Activated CD4-positive, alpha-beta memory T cell treated with anti-CD3 and anti-CD28 coated beads for 36 hours (primary cell): ENCODE data around the gene AKR7A3. TPM values are rescaled to one million over a fixed set of nuclear protein-coding genes. Genes with fewer than 3 reads are reported as not detected.
A peak's percentile ranks its signal among the peaks of the same experiment; 100 is the strongest.
"Not testable (repeated sequence)": the region's sequence is repeated elsewhere in the genome, so short reads cannot be mapped to it uniquely, and the experiment has no call there.

Source experiments
- CTCF ChIA-PET: fragments of 350-600 bp; sonication (Branson Sonifier 250); formaldehyde crosslinking; loops from one replicate; lab custom pipeline; 2021; ENCODE audit warnings: antibody characterized with exemption, inconsistent platforms; lab: Charles Lee
- POLR2A ChIA-PET: fragments of 350-600 bp; sonication (Branson Sonifier 250); formaldehyde crosslinking; loops from one replicate; lab custom pipeline; 2021; ENCODE audit warnings: antibody characterized with exemption; lab: Charles Lee
- DNase-seq: peaks from one replicate; pipeline ENCODE4 v3.0.0-alpha.2; 2020
- H3K27ac Mint-ChIP-seq: one replicate; pipeline ENCODE4 v1.8.0; 2021; ENCODE audit warnings: mixed read lengths
- H3K27me3 Mint-ChIP-seq: one replicate; pipeline ENCODE4 v1.8.0; 2021; ENCODE audit warnings: mixed read lengths
- H3K36me3 Mint-ChIP-seq: one replicate; pipeline ENCODE4 v1.8.0; 2021; ENCODE audit warnings: mixed read lengths
- H3K4me1 Mint-ChIP-seq: one replicate; pipeline ENCODE4 v1.8.0; 2021; ENCODE audit warnings: low read depth, mixed read lengths
- H3K4me3 Mint-ChIP-seq: one replicate; pipeline ENCODE4 v1.8.0; 2021; ENCODE audit warnings: mild to moderate bottlenecking, mixed read lengths
- H3K9me3 Mint-ChIP-seq: one replicate; pipeline ENCODE4 v1.8.0; 2021; ENCODE audit warnings: mixed read lengths
- intact Hi-C: fragments of 100-400 bp; cut with micrococcal nuclease; formaldehyde crosslinking; loops from one replicate; pipeline ENCODE4 v1.15.1; 2023
- total RNA-seq, 2 experiments: library from RNA; stranded (reverse); gene quantifications; one replicate each; pipeline ENCODE4 v1.2.3, GENCODE V29; 2021

The AKR7A3 gene
- total RNA-seq, 2 experiments from 2014 or later: 0.80 to 0.88 TPM

- Mint-ChIP-seq H3K4me3 (no peak overlapping the region), H3K36me3 (peaks cover 22% of the 10 kb centered on the region), H3K27ac (no peak overlapping the region), H3K9me3 (no peaks in the 10 kb centered on the region), H3K4me1 (peaks cover 23% of the 10 kb centered on the region), H3K27me3 (no peaks in the 10 kb centered on the region)
- ChIA-PET CTCF (no interaction called here), POLR2A (no interaction called here)
- DNase-seq: no peak
- intact Hi-C loops: no loop called here
Measured at GRCh38 chr1:19308509-19308907, 19.9 kb upstream of the AKR7A3 start.

GRCh38 chr1:19307794-19308508 is 19.4 kb upstream of the AKR7A3 start:
- no peak for DNase-seq
- intact Hi-C loops: no loop called here
- ChIA-PET POLR2A (no interaction called here), CTCF (no interaction called here)
- Mint-ChIP-seq H3K4me1 (peaks cover 17% of the 10 kb centered on the region), H3K27ac (no peak overlapping the region), H3K27me3 (no peaks in the 10 kb centered on the region), H3K36me3 (peaks cover 25% of the 10 kb centered on the region), H3K9me3 (no peaks in the 10 kb centered on the region), H3K4me3 (no peak overlapping the region)

GRCh38 chr1:19306941-19307340 is 18.4 kb upstream of the AKR7A3 start:
- DNase-seq: no peak
- CTCF ChIA-PET: no interaction called here
- Mint-ChIP-seq H3K9me3 (no peaks in the 10 kb centered on the region), H3K27me3 (no peaks in the 10 kb centered on the region), H3K36me3 (peaks cover 25% of the 10 kb centered on the region), H3K27ac (no peak overlapping the region), H3K4me3 (no peak overlapping the region), H3K4me1 (peaks cover 15% of the 10 kb centered on the region)
- intact Hi-C loops: no loop called here
- POLR2A ChIA-PET: no interaction called here

- Mint-ChIP-seq H3K27me3 (no peaks in the 10 kb centered on the region), H3K4me3 (no peak overlapping the region), H3K36me3 (peaks cover 25% of the 10 kb centered on the region), H3K9me3 (no peaks in the 10 kb centered on the region), H3K27ac (no peak overlapping the region), H3K4me1 (peaks cover 11% of the 10 kb centered on the region)
- ChIA-PET POLR2A (no interaction called here), CTCF (no interaction called here)
- intact Hi-C loops: no loop called here
- no peak for DNase-seq
Measured at GRCh38 chr1:19305880-19306279, 17.3 kb upstream of the AKR7A3 start.

GRCh38 chr1:19304081-19304480 is 15.5 kb upstream of the AKR7A3 start:
- H3K36me3 Mint-ChIP-seq: peaks cover 25% of the 10 kb centered on the region
- H3K27ac Mint-ChIP-seq, DNase-seq, H3K9me3 Mint-ChIP-seq, H3K4me3 Mint-ChIP-seq, H3K4me1 Mint-ChIP-seq, H3K27me3 Mint-ChIP-seq, intact Hi-C loops, POLR2A ChIA-PET: not testable (repeated sequence)
- CTCF ChIA-PET: interaction anchor here (1.0 kb wide), 1 partner anchor 234 kb away, joined by 3 read pairs; no protein-coding TSS in a partner anchor

- H3K36me3 Mint-ChIP-seq: peaks cover 25% of the 10 kb centered on the region
- H3K9me3 Mint-ChIP-seq: peaks cover 10% of the 10 kb centered on the region
- H3K27me3 Mint-ChIP-seq: no peaks in the 10 kb centered on the region
- H3K27ac Mint-ChIP-seq: no peak overlapping the region
- ChIA-PET POLR2A (no interaction called here), CTCF (no interaction called here)
- intact Hi-C loops: no loop called here
- no peak overlapping the region for H3K4me3 Mint-ChIP-seq
- H3K4me1 Mint-ChIP-seq: no peaks in the 10 kb centered on the region
- no peak for DNase-seq
Measured at GRCh38 chr1:19300211-19300610, 11.6 kb upstream of the AKR7A3 start.

- peaks cover 26% of the 10 kb centered on the region for H3K9me3 Mint-ChIP-seq
Measured at GRCh38 chr1:19294638-19295037, 6.1 kb upstream of the AKR7A3 start.

GRCh38 chr1:19289244-19289643 is 674 bp upstream of the AKR7A3 start:
- H3K4me3 Mint-ChIP-seq: peak overlapping the region; percentile 39
- H3K9me3 Mint-ChIP-seq: peaks cover 6% of the 10 kb centered on the region
- peaks cover 5% of the 10 kb centered on the region for H3K4me1 Mint-ChIP-seq
- ChIA-PET POLR2A (interaction anchor here (1.0 to 1.3 kb wide), 2 partner anchors 32 to 69 kb away, joined by 3 to 4 read pairs; no protein-coding TSS in a partner anchor), CTCF (interaction anchor here (1.1 kb wide), 1 partner anchor 22 kb away, joined by 3 read pairs; no protein-coding TSS in a partner anchor)
- peaks cover 3% of the 10 kb centered on the region for H3K36me3 Mint-ChIP-seq
- intact Hi-C loops: no loop called here
- H3K27me3 Mint-ChIP-seq: no peaks in the 10 kb centered on the region
- no peak overlapping the region for H3K27ac Mint-ChIP-seq
- DNase-seq: no peak

More at GRCh38 chr1:19294638-19295037, 6.1 kb upstream of the AKR7A3 start:
- intact Hi-C loops: no loop called here
- H3K4me1 Mint-ChIP-seq: no peaks in the 10 kb centered on the region
- ChIA-PET CTCF (no interaction called here), POLR2A (no interaction called here)
- H3K4me3 Mint-ChIP-seq: no peak overlapping the region
- DNase-seq: no peak
- H3K36me3 Mint-ChIP-seq: peaks cover 22% of the 10 kb centered on the region
- no peaks in the 10 kb centered on the region for H3K27me3 Mint-ChIP-seq
- H3K27ac Mint-ChIP-seq: no peak overlapping the region

- no peaks in the 10 kb centered on the region for H3K9me3 Mint-ChIP-seq
- no peaks in the 10 kb centered on the region for H3K27me3 Mint-ChIP-seq
- intact Hi-C loops: no loop called here
- POLR2A ChIA-PET: interaction anchor here (1.3 kb wide), 1 partner anchor 68 kb away, joined by 3 read pairs; no protein-coding TSS in a partner anchor
- peak overlapping the region; percentile 21 for H3K4me3 Mint-ChIP-seq
- peaks cover 5% of the 10 kb centered on the region for H3K4me1 Mint-ChIP-seq
- peaks cover 1% of the 10 kb centered on the region for H3K36me3 Mint-ChIP-seq
- no peak overlapping the region for H3K27ac Mint-ChIP-seq
- CTCF ChIA-PET: interaction anchor here (1.2 kb wide), 2 partner anchors 367 to 416 kb away, joined by 3 to 4 read pairs; no protein-coding TSS in a partner anchor
- no peak for DNase-seq
Measured at GRCh38 chr1:19287436-19288185, 959 bp downstream of the AKR7A3 start.

- POLR2A ChIA-PET, H3K36me3 Mint-ChIP-seq, intact Hi-C loops, H3K4me3 Mint-ChIP-seq, H3K27me3 Mint-ChIP-seq, H3K9me3 Mint-ChIP-seq, CTCF ChIA-PET, H3K27ac Mint-ChIP-seq, DNase-seq, H3K4me1 Mint-ChIP-seq: not testable (repeated sequence)
Measured at GRCh38 chr1:19285807-19286206, 2.8 kb downstream of the AKR7A3 start.

- DNase-seq, H3K9me3 Mint-ChIP-seq, POLR2A ChIA-PET, H3K27ac Mint-ChIP-seq, CTCF ChIA-PET, H3K4me3 Mint-ChIP-seq, intact Hi-C loops, H3K4me1 Mint-ChIP-seq, H3K36me3 Mint-ChIP-seq, H3K27me3 Mint-ChIP-seq: not testable (repeated sequence)
Measured at GRCh38 chr1:19285366-19285765, 3.2 kb downstream of the AKR7A3 start.

GRCh38 chr1:19284881-19285280 is 3.7 kb downstream of the AKR7A3 start:
- Mint-ChIP-seq H3K36me3 (no peaks in the 10 kb centered on the region), H3K4me1 (peaks cover 5% of the 10 kb centered on the region), H3K4me3 (no peak overlapping the region), H3K27ac (no peak overlapping the region), H3K9me3 (no peaks in the 10 kb centered on the region), H3K27me3 (no peaks in the 10 kb centered on the region)
- POLR2A ChIA-PET: no interaction called here
- CTCF ChIA-PET: no interaction called here
- intact Hi-C loops: no loop called here
- DNase-seq: no peak
